Hepatocyte (in vitro differentiated cells): ENCODE results near the gene CENPP.

ENCODE experiments used
- CTCF ChIP-seq: fragments of 200-600 bp; sonication (generic); IDR thresholded peaks from 2 replicates; pipeline ENCODE4 v1.5.1; 2016; ENCODE audit warnings: antibody characterized with exemption, mild to moderate bottlenecking; ENCODE audit not compliant: poor library complexity
- EZH2 ChIP-seq: fragments of 200-600 bp; sonication (generic); IDR thresholded peaks from 2 replicates; pipeline ENCODE4 v1.6.1; 2016; ENCODE audit warnings: antibody characterized with exemption, mild to moderate bottlenecking, borderline replicate concordance

GRCh38 chr9:92657296-92658094, 331.7 kb downstream of the CENPP start:
- TF ChIP-seq EZH2 (no peak), CTCF (no peak)
